Measurements from ENCODE around the gene NYNRIN. TPM values are rescaled to one million over a fixed set of nuclear protein-coding genes. Genes with fewer than 3 reads are reported as not detected.

Gene NYNRIN
- total RNA-seq, 1 experiment from 2014 or later = not detected

DNA sequence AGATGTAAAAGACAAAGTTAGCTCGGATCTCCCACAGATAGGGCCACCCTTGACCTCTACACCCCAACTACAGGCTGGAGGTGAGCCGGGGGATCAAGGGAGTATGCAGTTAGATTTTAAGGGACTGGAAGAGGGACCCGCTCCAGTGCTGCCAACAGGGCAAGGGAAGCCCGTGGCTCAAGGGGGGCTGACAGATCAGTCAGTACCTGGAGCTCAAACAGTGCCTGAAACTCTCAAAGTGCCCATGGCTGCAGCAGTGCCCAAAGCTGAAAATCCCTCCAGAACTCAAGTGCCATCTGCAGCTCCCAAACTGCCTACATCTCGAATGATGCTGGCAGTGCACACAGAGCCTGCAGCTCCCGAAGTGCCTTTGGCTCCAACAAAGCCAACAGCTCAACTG, 10.4 kb downstream of the NYNRIN start:
- H3K4me3 ChIP-seq (ENCODE audit: low read length) = no peak overlapping the region
- no peak overlapping the region for H2AFZ ChIP-seq (ENCODE audit: low read length)
- H3K36me3 ChIP-seq (ENCODE audit: insufficient read depth, low read length) = no peaks in the 10 kb centered on the region
- no peaks in the 10 kb centered on the region for H3K27me3 ChIP-seq (ENCODE audit: low read length)
- no peak overlapping the region for H3K9ac ChIP-seq (ENCODE audit: low read length)
- no peaks in the 10 kb centered on the region for H4K20me1 ChIP-seq (ENCODE audit: insufficient read depth, low read depth, low read length)
- no peaks in the 10 kb centered on the region for H3K4me1 ChIP-seq (ENCODE audit: low read length)
- H3K4me2 ChIP-seq (ENCODE audit: low read depth, low read length, poor library complexity, severe bottlenecking) = no peak overlapping the region
- H3K9me2 ChIP-seq (replicated peaks; ENCODE audit: insufficient read depth, low read length) = no peaks in the 10 kb centered on the region
- no peaks in the 10 kb centered on the region for H3K9me3 ChIP-seq (ENCODE audit: low read length)
- no peak for DNase-seq
- no peaks in the 10 kb centered on the region for H3K79me2 ChIP-seq (ENCODE audit: low read length)
- H3K27ac ChIP-seq (ENCODE audit: low read length) = no peak overlapping the region

DNA sequence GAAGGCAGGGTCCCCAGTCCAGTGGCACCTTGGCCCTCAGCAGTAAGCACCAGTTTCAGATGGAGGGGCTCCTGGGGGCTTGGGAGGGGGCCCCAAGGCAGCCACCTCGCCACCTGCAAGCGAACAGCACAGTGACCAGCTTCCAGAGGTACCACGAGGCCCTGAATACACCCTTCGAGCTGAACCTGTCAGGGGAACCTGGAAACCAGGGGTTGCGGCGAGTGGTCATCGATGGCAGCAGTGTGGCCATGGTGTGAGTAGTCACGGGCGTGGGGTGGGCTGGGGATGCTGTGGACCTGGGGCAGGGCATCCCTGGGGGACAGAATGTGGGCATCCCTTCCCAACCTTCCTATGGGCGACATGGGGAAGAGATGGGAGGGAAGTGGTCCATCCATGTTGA, 11.2 kb downstream of the NYNRIN start:
- Histone ChIP-seq H3K27me3 (ENCODE audit: low read length) (no peaks in the 10 kb centered on the region), H3K27ac (ENCODE audit: low read length) (no peak overlapping the region), H3K4me1 (ENCODE audit: low read length) (no peaks in the 10 kb centered on the region), H3K9me2 (replicated peaks; ENCODE audit: insufficient read depth, low read length) (no peaks in the 10 kb centered on the region), H2AFZ (ENCODE audit: low read length) (no peak overlapping the region), H4K20me1 (ENCODE audit: insufficient read depth, low read depth, low read length) (no peaks in the 10 kb centered on the region), H3K4me2 (ENCODE audit: low read depth, low read length, poor library complexity, severe bottlenecking) (no peak overlapping the region), H3K79me2 (ENCODE audit: low read length) (no peaks in the 10 kb centered on the region), H3K36me3 (ENCODE audit: insufficient read depth, low read length) (no peaks in the 10 kb centered on the region), H3K4me3 (ENCODE audit: low read length) (no peak overlapping the region), H3K9ac (ENCODE audit: low read length) (no peak overlapping the region), H3K9me3 (ENCODE audit: low read length) (no peaks in the 10 kb centered on the region)
- no peak for DNase-seq

DNA sequence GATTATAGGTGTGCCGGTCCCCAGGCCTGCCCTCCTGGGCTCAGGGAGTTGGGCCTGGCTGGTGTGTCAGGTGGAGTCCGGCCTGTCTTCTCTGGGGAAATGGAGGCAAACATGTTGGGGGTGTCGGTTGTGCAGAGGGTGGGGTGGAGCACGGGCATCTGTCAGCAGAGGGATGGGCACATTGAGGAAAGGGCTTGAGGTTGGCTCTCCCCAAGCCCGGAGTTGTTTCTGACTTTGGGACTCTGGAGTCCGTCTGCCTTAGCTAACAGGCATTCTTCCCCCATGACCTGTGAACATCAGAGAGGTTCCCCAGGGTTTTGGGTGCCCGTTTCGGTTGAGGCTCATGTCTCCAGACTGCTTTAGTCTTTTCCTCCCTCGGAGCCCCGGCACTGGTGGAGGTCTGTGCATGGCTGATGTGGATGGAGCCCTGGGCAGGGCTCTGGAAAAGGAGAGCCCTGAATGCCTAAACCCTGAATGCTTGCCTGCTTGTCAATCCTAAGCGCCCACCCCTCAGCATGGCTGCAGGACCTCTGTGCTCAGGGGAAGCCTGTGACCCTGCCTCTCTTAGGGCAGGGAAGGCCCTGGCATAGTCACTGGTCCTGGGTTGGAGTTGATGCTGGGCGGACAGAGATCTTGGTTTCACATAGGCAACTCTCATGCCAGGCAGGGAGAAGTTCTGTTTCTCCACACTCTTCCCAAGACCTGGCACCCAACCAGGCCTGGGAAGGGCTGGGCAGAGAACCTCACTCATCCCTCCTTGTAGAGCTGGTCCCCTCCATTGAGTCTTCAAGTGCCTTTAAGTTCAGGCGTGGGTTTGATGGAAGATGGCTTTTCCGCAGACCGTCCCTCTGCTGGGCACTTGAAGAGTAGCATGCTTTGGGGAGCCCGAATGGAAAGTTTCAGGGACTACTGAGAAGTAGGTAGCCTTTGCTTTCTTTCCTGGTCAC, 12.9 kb downstream of the NYNRIN start:
- Histone ChIP-seq H3K9ac (ENCODE audit: low read length) (no peak overlapping the region), H3K4me3 (ENCODE audit: low read length) (no peak overlapping the region), H3K4me2 (ENCODE audit: low read depth, low read length, poor library complexity, severe bottlenecking) (no peak overlapping the region), H2AFZ (ENCODE audit: low read length) (no peak overlapping the region), H3K27me3 (ENCODE audit: low read length) (no peaks in the 10 kb centered on the region), H3K79me2 (ENCODE audit: low read length) (no peaks in the 10 kb centered on the region), H4K20me1 (ENCODE audit: insufficient read depth, low read depth, low read length) (no peaks in the 10 kb centered on the region), H3K9me3 (ENCODE audit: low read length) (no peaks in the 10 kb centered on the region), H3K4me1 (ENCODE audit: low read length) (no peaks in the 10 kb centered on the region), H3K9me2 (replicated peaks; ENCODE audit: insufficient read depth, low read length) (no peaks in the 10 kb centered on the region), H3K36me3 (ENCODE audit: insufficient read depth, low read length) (no peaks in the 10 kb centered on the region), H3K27ac (ENCODE audit: low read length) (no peak overlapping the region)
- peak; percentile 85 for DNase-seq

DNA sequence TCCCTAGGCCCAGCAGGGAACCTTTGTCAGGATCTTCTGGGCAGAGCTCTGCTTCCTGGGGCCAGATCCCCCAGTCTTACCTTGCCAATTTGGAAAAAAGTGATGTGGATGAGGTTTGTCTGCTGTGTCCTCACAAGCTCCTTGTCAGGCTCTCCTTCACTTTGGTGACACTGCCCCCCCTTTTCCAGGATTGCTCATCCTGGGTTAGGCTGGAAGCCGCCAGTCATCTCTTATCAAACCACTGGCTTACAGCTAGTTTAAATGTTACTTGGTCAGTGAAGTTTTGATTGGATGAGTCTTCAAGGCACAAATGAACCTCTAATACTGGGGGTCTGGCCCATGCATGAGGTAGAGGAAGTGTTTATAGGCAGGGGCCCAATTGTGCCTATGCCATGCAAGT, 15.3 kb downstream of the NYNRIN start:
- Histone ChIP-seq H3K4me3 (ENCODE audit: low read length) (no peak overlapping the region), H3K27ac (ENCODE audit: low read length) (no peak overlapping the region), H2AFZ (ENCODE audit: low read length) (no peak overlapping the region), H3K36me3 (ENCODE audit: insufficient read depth, low read length) (no peaks in the 10 kb centered on the region), H3K27me3 (ENCODE audit: low read length) (no peaks in the 10 kb centered on the region), H3K4me1 (ENCODE audit: low read length) (no peaks in the 10 kb centered on the region), H3K9me2 (replicated peaks; ENCODE audit: insufficient read depth, low read length) (no peaks in the 10 kb centered on the region), H3K79me2 (ENCODE audit: low read length) (no peaks in the 10 kb centered on the region), H3K9me3 (ENCODE audit: low read length) (no peaks in the 10 kb centered on the region), H3K9ac (ENCODE audit: low read length) (no peak overlapping the region), H3K4me2 (ENCODE audit: low read depth, low read length, poor library complexity, severe bottlenecking) (no peak overlapping the region), H4K20me1 (ENCODE audit: insufficient read depth, low read depth, low read length) (no peaks in the 10 kb centered on the region)
- no peak for DNase-seq

DNA sequence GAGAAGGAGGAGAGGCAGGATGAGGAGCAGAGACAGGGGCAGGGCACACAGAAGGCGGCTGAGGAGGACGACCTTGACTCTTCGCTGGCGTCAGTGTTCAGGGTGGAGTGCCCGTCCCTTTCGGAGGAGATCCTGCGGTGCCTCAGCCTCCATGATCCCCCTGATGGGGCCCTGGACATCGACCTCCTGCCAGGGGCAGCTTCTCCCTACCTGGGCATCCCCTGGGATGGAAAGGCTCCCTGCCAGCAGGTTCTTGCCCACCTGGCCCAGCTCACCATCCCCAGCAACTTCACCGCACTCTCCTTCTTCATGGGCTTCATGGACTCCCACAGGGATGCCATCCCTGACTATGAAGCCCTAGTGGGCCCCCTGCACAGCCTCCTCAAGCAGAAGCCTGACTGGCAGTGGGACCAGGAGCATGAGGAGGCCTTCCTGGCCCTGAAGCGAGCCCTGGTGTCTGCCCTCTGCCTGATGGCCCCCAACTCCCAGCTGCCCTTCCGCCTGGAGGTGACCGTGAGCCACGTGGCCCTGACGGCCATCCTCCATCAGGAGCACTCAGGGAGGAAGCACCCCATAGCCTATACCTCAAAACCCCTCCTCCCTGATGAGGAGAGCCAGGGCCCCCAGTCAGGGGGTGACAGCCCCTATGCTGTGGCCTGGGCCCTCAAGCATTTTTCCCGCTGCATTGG, 16.1 kb downstream of the NYNRIN start:
- Histone ChIP-seq H3K27ac (ENCODE audit: low read length) (no peak overlapping the region), H3K79me2 (ENCODE audit: low read length) (no peaks in the 10 kb centered on the region), H3K27me3 (ENCODE audit: low read length) (no peaks in the 10 kb centered on the region), H3K9me2 (replicated peaks; ENCODE audit: insufficient read depth, low read length) (no peaks in the 10 kb centered on the region), H3K4me2 (ENCODE audit: low read depth, low read length, poor library complexity, severe bottlenecking) (no peak overlapping the region), H4K20me1 (ENCODE audit: insufficient read depth, low read depth, low read length) (no peaks in the 10 kb centered on the region), H3K36me3 (ENCODE audit: insufficient read depth, low read length) (no peaks in the 10 kb centered on the region), H3K4me3 (ENCODE audit: low read length) (no peak overlapping the region), H3K9me3 (ENCODE audit: low read length) (no peaks in the 10 kb centered on the region), H3K9ac (ENCODE audit: low read length) (no peak overlapping the region), H2AFZ (ENCODE audit: low read length) (no peak overlapping the region), H3K4me1 (ENCODE audit: low read length) (no peaks in the 10 kb centered on the region)
- no peak for DNase-seq

DNA sequence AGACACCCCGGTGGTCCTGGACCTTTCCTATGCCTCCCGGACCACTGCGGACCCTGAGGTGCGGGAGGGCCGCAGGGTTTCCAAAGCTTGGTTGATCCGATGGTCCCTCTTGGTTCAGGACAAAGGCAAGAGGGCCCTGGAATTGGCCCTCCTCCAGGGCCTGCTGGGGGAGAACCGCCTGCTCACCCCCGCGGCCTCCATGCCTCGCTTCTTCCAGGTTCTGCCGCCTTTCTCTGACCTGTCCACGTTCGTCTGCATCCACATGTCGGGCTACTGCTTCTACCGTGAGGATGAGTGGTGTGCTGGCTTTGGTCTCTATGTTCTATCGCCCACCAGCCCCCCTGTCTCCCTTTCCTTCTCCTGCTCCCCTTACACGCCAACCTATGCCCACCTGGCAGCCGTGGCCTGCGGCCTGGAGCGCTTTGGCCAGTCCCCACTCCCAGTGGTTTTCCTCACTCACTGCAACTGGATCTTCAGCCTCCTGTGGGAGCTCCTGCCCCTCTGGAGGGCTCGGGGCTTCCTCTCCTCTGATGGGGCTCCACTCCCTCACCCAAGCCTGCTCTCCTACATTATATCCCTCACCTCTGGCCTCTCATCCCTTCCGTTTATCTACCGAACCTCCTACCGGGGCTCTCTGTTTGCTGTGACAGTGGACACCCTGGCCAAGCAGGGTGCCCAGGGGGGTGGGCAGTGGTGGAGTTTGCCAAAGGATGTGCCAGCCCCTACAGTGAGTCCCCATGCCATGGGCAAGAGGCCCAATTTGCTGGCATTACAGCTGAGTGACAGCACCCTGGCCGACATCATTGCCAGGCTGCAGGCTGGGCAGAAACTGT, 16.8 kb downstream of the NYNRIN start:
- DNase-seq = no peak
- no peaks in the 10 kb centered on the region for H3K36me3 ChIP-seq (ENCODE audit: insufficient read depth, low read length)
- H3K4me1 ChIP-seq (ENCODE audit: low read length) = no peaks in the 10 kb centered on the region
- no peak overlapping the region for H3K9ac ChIP-seq (ENCODE audit: low read length)
- H3K9me3 ChIP-seq (ENCODE audit: low read length) = no peaks in the 10 kb centered on the region
- H3K79me2 ChIP-seq (ENCODE audit: low read length) = no peaks in the 10 kb centered on the region
- no peaks in the 10 kb centered on the region for H4K20me1 ChIP-seq (ENCODE audit: insufficient read depth, low read depth, low read length)
- H3K4me3 ChIP-seq (ENCODE audit: low read length) = no peak overlapping the region
- H2AFZ ChIP-seq (ENCODE audit: low read length) = no peak overlapping the region
- no peaks in the 10 kb centered on the region for H3K27me3 ChIP-seq (ENCODE audit: low read length)
- no peak overlapping the region for H3K27ac ChIP-seq (ENCODE audit: low read length)
- no peak overlapping the region for H3K4me2 ChIP-seq (ENCODE audit: low read depth, low read length, poor library complexity, severe bottlenecking)
- H3K9me2 ChIP-seq (replicated peaks; ENCODE audit: insufficient read depth, low read length) = no peaks in the 10 kb centered on the region

DNA sequence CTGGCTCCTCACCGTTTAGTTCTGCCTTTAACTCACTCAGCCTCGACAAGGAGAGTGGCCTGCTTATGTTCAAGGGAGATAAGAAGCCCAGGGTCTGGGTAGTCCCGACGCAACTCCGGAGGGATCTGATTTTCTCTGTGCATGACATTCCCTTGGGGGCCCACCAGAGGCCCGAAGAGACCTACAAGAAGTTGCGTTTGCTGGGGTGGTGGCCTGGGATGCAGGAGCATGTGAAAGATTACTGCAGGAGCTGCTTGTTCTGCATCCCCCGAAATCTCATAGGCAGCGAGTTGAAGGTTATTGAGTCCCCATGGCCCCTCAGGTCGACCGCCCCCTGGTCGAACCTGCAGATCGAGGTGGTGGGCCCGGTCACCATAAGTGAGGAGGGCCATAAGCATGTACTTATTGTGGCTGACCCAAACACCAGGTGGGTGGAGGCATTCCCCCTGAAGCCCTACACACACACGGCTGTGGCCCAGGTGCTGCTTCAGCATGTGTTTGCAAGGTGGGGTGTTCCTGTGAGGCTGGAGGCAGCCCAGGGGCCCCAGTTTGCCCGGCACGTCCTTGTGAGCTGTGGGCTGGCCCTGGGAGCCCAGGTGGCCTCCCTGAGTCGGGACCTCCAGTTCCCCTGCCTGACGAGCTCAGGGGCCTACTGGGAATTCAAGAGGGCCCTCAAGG, 17.6 kb downstream of the NYNRIN start:
- Histone ChIP-seq H4K20me1 (ENCODE audit: insufficient read depth, low read depth, low read length) (no peaks in the 10 kb centered on the region), H3K79me2 (ENCODE audit: low read length) (no peaks in the 10 kb centered on the region), H3K4me2 (ENCODE audit: low read depth, low read length, poor library complexity, severe bottlenecking) (no peak overlapping the region), H3K27me3 (ENCODE audit: low read length) (no peaks in the 10 kb centered on the region), H3K9ac (ENCODE audit: low read length) (no peak overlapping the region), H3K36me3 (ENCODE audit: insufficient read depth, low read length) (no peaks in the 10 kb centered on the region), H3K9me2 (replicated peaks; ENCODE audit: insufficient read depth, low read length) (no peaks in the 10 kb centered on the region), H2AFZ (ENCODE audit: low read length) (no peak overlapping the region), H3K4me3 (ENCODE audit: low read length) (no peak overlapping the region), H3K4me1 (ENCODE audit: low read length) (no peaks in the 10 kb centered on the region), H3K9me3 (ENCODE audit: low read length) (no peaks in the 10 kb centered on the region), H3K27ac (ENCODE audit: low read length) (no peak overlapping the region)
- no peak for DNase-seq
